ENCODE data around the gene PIP5K1B.
A peak's percentile ranks its signal among the peaks of the same experiment; 100 is the strongest.
"Not testable (repeated sequence)": the region's sequence is repeated elsewhere in the genome, so short reads cannot be mapped to it uniquely, and the experiment has no call there.

Gene PIP5K1B

DNA sequence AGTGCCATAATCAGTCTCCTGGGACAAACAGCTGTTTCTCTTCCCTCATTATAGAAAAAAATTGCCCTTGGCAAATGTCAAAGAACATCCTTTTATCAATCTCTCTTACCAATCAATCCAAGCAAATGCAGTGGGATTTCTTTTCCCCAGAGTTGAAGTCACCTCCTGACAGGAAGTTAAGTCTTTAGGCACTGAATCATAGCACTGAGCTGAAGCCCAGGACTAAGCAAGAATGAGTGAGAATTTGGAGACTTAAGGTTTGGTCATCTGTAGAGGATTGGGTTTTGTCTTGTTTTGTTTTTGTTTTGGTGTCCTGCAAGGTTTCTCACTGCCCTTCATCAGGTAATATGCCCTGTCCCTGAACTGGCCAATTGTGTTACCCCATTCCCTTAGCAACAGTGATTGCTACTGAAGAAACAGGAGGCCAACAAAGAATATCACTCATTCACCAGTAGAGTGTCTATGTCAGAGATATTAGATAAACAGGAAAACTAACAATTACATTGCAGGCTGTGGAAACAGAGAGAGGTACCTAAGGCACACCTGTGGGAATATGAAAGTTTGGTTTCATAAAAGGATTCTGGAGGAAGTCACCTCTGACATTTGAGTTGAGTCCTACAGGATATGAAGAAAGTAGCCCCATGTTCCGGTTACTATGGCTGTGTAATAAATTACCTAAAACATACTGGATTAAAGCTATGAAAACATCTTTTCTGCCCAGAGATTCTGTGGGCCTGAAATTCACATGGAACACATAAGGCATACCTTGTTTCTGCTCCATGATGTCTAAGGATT lies 326.0 kb downstream of the PIP5K1B start:
- DNase-seq (ENCODE audit: low read depth) = peak; percentile 1

GRCh38 chr9:69034071-69034470 lies 329.0 kb downstream of the PIP5K1B start:
- DNase-seq (ENCODE audit: low read depth) = no peak

- DNase-seq (ENCODE audit: low read depth) = peak; percentile 55
These were observed 330.6 kb downstream of the PIP5K1B start, which contains the start of gene FXN for GRCh38 chr9:69035438-69036308. FXN (plus strand) TSS chr9:69035752; CDS start chr9:69035783, 31 bp downstream.

DNA sequence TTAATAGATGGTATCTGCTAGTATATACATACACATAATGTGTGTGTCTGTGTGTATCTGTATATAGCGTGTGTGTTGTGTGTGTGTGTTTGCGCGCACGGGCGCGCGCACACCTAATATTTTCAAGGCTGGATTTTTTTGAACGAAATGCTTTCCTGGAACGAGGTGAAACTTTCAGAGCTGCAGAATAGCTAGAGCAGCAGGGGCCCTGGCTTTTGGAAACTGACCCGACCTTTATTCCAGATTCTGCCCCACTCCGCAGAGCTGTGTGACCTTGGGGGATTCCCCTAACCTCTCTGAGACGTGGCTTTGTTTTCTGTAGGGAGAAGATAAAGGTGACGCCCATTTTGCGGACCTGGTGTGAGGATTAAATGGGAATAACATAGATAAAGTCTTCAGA lies 331.3 kb downstream of the PIP5K1B start:
- no peak for DNase-seq (ENCODE audit: low read depth)

- no peak for DNase-seq (ENCODE audit: low read depth)
These were observed 331.8 kb downstream of the PIP5K1B start for GRCh38 chr9:69036799-69037198.

DNA sequence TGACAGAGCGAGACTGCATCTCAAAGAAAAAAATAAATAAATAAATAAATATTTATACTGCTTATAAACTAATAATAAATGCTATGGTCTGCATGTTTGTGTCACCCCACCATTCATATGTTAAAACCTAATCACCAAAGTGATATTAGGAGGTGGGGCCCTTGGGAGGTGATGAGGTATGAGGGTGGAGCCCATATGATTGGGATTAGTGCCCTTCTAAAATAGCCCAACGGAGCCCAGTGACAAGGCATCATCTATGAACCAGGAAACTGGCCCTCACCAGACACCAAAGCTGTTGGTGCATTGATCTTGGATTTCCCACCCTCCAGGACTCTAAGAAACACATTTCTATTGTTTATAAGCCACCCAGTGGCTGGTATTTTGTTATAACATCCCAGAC lies 335.6 kb downstream of the PIP5K1B start:
- DNase-seq (ENCODE audit: low read depth) = no peak

DNA sequence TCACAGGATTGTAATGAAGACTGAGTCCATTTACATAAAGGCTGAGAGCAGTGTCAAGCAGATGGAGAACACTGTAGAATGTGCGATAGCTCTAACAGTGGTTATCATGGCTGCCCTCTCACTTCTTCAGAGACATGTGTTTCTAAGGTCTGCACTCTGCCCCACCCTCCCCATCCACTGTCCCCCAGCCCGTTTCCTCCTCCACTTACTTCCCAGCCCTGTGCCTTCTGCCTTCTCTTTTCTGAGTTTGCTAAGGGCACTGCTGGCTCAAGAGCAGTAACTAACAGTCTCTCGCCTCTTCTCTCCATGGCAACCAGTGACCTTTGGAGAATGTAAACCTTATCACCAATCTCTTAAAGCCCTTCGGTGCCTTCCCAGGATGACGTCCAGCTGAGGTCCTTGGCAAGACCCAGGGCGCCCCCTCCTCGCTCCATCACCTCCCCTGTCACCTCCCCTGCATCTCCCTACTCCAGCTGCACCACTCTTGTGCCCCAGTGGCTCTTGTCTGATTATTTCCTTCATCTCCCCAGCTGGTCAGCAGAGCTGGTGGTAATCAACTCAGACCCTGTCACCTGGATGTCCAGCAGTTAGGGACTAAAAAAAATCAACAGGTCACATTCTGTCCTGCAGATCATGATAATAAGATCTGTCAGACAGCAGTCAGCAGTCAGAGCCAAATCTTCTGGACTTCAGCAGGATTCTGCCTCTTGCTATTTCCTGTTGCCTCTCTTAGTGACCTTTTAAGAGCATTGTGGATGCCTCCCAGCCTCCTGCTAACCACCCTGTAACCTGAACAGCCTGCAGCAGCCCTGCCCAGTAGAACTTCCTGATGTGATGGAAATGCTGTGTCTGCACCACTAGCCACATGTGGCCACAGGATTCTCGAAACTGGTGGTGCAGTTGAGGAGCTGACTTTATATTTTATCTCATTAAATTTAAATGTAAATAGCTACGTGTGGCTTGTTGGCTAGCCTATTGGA lies 339.5 kb downstream of the PIP5K1B start:
- peak; percentile 11 for DNase-seq (ENCODE audit: low read depth)

DNA sequence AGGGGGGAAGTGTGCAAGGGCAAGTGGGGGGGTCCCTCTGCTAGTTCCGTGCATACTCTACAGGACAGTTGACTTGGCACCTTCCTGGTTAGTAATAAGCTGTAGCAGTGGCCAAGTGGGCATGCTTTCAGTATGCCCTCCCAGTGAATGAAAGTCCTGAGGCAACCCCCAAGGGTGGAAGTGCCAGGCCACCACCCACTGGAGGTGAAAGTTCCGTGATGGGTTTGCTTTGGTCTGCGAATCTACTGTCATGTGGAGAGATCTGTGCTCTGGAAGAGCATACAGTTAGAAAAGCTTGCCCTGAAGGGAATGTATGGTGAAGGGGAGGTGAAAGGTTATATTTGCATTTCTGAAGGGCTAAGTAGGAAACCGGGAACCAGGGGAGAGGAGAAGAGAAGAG lies 340.8 kb downstream of the PIP5K1B start:
- no peak for DNase-seq (ENCODE audit: low read depth)

DNA sequence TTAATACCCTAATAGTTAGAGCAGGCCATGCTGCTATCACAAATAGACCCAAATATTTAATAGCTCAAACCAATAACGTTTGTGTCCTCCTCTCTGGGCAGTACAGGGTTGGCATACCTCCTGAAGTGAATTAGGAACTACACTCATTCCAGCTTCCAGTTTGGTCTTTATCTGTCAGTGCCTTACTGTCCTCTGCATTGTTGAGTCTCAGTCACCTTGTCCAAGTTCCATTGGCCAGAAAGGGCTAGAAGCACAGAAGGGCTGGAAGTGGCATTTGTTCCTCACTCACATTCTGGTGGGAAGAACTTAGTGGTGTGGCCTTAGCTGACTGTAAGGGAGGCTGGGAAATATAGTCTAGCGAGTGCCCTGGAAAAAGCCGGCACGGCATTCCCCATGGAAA lies 341.7 kb downstream of the PIP5K1B start:
- no peak for DNase-seq (ENCODE audit: low read depth)

GRCh38 chr9:69047371-69047770 lies 342.3 kb downstream of the PIP5K1B start:
- DNase-seq (ENCODE audit: low read depth) = no peak

DNA sequence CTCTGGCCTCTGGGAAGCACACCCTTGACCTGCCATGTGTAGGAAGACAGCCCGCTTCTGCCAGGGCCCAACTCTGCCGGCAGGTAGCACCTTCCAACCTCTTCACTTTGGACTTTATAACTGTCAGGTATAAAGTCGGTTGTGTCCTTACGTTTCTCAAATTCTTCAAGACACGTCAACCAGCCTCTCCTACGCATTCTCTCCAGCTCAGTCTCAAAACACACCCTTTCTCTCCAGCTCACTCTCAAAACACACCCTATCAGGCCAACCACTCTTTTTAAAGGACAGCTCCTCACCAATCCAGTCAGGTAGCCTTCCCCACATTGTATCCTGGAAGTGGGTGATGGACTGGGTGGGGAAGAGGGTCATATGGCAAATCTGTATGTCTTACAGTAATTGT lies 344.1 kb downstream of the PIP5K1B start:
- DNase-seq (ENCODE audit: low read depth) = no peak

GRCh38 chr9:69050936-69051335 lies 345.9 kb downstream of the PIP5K1B start:
- not testable (repeated sequence) for DNase-seq (ENCODE audit: low read depth)

- no peak for DNase-seq (ENCODE audit: low read depth)
These were observed 349.9 kb downstream of the PIP5K1B start for GRCh38 chr9:69054989-69055388.

DNA sequence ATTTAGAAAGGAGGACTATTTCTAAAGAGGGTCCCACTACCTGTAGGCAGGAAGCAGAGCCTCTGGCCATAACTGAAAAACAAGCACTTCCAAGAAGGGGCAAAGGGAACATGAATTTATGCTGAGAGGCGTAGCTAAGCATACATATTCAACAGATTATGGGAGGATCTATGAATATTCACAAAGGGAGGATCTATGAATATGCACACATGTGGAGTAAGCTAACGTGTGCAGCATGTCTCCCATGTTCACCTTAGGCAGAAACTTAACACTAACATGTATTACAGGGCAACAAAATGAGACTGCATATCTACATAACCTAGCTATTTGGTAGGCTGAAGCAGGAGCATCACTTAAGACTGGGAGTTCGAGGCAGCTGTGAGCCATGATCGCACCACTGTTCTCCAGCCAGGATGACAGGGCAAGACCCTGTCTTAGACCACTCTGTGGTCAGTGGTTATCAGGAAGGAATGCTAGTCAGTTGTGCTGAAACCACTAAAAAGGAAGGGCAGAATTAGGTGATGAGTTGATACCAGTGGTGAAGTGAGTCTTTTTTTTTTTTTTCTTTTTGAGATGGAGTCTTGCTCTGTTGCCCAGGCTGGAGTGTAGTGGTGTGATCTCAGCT lies 351.3 kb downstream of the PIP5K1B start:
- DNase-seq (ENCODE audit: low read depth) = no peak

- DNase-seq (ENCODE audit: low read depth) = no peak
These were observed 353.1 kb downstream of the PIP5K1B start for GRCh38 chr9:69058101-69058500.

All from GM04504 (cell line).